Lower leg skin (tissue), 4 donors: ENCODE data around the gene WHAMM. TPM values are rescaled to one million over a fixed set of nuclear protein-coding genes. Genes with fewer than 3 reads are reported as not detected.

ENCODE experiments used
- DNase-seq, 2 donors: peaks; one replicate each; pipeline ENCODE4 v3.0.0-alpha.2; 2019; ENCODE audit warnings: low spot score in 2 of 2
- H3K4me3 ChIP-seq: fragments of 200-600 bp; sonication (generic); 2 replicates; pipeline ENCODE4 v1.5.1; 2017; ENCODE audit warnings: mild to moderate bottlenecking, low read depth; ENCODE audit not compliant: poor library complexity, severe bottlenecking
- POLR2A ChIP-seq, 2 donors: fragments of 450-650 bp; IDR thresholded peaks; one replicate each; pipeline ENCODE4 v1.6.1; 2016 to 2017; ENCODE audit warnings: antibody characterized with exemption in 2 of 2, mild to moderate bottlenecking in 1 of 2, moderate library complexity in 1 of 2
- WGBS, 2 donors: methylation state at CpG; one replicate each; pipeline ENCODE4 v1.1.5; 2018; 5-methylcytosine and 5-hydroxymethylcytosine counted together
- intact Hi-C: fragments of 100-400 bp; cut with DNase I; formaldehyde crosslinking; loops from one replicate; pipeline ENCODE4 v1.15.0; 2023; ENCODE audit warnings: low total_unique reads
- total RNA-seq, 4 donors: library from RNA; depleted of rRNA; stranded (reverse); fragments of >200 nt; gene quantifications; one replicate each; pipeline ENCODE4 v1.1.0, GENCODE V29; 2016
- TF ChIP-seq, protein P1 (sequence below), 3 donors: fragments of 450-650 bp; IDR thresholded peaks; one replicate each; pipeline ENCODE4 v1.5.1; 2016; ENCODE audit warnings: antibody characterized with exemption in 3 of 3, mild to moderate bottlenecking in 3 of 3, moderate library complexity in 2 of 3

The WHAMM gene
- total RNA-seq, 4 donors from 2014 or later = 11.0 to 20.0 (median 11.4) TPM

DNA sequence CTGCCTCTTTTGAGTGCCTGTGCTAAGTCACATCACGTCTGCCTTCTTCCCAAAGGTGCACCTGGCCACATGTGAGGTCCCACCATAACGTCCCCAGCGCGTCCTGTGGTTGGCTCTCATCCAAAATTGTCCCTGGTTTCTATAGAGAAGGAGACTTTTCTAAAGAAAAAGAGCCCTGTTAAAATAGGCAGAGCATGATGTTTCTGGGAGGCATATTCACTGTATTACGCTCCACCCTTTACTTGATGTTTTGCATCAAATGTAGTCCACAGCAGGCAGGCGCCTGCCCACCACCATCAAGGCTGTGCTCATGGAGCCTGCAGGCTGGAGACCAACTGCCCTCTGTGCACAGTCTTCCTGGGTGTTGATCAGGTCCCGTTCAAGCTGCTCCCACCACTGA lies 36.3 kb downstream of the WHAMM start:
- intact Hi-C loops = no loop called here
- WGBS, 2 donors = 70 to 73% methylated on average over 7 of the region's 7 CpGs
- no peak overlapping the region for H3K4me3 ChIP-seq
- peak; percentile 11 to 63 for DNase-seq
- TF ChIP-seq, protein P1, sequence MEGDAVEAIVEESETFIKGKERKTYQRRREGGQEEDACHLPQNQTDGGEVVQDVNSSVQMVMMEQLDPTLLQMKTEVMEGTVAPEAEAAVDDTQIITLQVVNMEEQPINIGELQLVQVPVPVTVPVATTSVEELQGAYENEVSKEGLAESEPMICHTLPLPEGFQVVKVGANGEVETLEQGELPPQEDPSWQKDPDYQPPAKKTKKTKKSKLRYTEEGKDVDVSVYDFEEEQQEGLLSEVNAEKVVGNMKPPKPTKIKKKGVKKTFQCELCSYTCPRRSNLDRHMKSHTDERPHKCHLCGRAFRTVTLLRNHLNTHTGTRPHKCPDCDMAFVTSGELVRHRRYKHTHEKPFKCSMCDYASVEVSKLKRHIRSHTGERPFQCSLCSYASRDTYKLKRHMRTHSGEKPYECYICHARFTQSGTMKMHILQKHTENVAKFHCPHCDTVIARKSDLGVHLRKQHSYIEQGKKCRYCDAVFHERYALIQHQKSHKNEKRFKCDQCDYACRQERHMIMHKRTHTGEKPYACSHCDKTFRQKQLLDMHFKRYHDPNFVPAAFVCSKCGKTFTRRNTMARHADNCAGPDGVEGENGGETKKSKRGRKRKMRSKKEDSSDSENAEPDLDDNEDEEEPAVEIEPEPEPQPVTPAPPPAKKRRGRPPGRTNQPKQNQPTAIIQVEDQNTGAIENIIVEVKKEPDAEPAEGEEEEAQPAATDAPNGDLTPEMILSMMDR (IDR thresholded peaks at IDR 0.05) = no peak
- TF ChIP-seq POLR2A (IDR thresholded peaks at IDR 0.05) = no peak

DNA sequence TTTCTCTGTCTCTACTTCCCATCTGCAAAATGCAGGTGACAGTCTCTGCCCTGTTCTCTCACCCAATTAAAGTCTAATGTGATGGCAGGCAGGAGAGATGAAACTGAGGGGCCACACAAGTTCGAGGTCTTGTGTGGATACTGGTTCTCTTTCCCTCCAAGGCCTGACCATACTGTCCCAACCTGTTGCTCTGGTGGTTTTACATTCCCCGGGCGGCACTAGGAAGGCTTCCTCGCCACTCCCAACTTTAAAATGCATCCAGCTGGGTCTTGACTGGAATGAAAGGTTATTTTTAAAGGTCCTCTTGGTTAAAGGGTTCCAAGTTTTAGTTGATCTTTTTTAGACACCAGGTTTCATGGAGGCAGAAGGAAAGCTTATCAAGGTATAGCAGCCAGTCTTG lies 37.2 kb downstream of the WHAMM start:
- TF ChIP-seq, protein P1 (IDR thresholded peaks at IDR 0.05) = no peak
- no peak for TF ChIP-seq POLR2A (IDR thresholded peaks at IDR 0.05)
- WGBS, 2 donors = 63 to 67% methylated on average over 4 of the region's 4 CpGs
- H3K4me3 ChIP-seq = no peak overlapping the region
- intact Hi-C loops = no loop called here
- DNase-seq = peak; percentile 7 to 43

DNA sequence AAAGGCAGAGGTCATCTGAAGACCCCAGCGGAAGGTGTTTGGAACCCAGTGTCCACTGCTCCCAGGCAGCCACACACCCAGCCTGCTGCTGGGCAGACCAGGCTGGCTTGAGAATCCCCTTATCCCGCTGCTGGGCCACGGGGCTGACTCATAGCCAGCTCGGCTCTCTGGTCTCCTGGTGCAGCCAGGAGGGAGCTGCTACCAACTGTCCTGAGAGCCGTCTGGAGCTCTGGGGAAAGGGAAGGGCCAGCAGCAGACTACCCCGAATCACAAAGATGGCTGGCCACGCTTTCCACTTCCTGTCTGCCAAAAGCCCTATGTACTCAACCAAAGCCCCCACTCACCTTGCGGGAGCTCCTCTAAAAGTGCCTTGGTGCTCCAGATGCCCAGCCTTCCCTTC lies 38.3 kb downstream of the WHAMM start:
- WGBS, 2 donors = 71 to 84% methylated on average over 7 to 8 of the region's 8 CpGs
- peak in 1 of 2 donors; percentile 21 for DNase-seq
- H3K4me3 ChIP-seq = no peak overlapping the region
- TF ChIP-seq, protein P1 (IDR thresholded peaks at IDR 0.05) = no peak
- no peak for TF ChIP-seq POLR2A (IDR thresholded peaks at IDR 0.05)
- intact Hi-C loops = no loop called here

DNA sequence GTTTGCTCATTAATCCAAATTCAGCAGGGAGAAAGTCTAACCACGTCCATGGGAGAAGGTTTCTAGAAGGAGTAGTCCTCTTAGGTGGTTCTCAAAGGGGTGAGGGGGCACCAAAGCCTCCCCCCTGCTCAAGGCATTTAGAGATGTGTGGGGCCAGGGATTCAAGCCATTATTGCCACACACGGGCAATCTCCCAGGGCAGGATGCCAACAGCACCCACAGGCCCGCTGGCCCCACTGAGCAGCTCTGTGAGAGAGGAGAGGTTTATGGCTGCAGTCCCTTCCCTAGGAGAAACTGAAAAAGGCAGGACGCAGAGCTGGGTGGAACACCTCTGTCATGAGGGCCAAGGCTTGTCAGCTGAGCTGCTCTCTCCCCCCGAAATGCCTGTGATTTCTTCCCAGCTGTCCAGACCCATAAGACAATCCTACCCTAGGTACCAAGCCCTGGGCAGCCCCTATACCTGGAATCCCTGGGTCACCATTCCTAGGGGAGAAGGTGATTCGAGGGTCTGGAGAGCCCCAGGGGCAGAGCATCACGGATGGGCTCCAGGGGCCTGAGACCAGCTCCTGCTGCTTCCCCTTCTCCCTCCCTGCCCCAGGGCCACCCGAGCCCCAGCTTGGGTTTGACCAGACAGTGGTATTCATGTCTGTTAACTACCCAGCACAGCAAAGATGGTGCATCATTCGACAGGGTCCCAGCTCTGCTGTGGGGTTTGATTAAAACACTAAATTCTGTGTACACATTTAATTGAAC lies 39.0 kb downstream of the WHAMM start:
- peak in 1 of 2 donors; percentile 64 for DNase-seq
- TF ChIP-seq POLR2A (IDR thresholded peaks at IDR 0.05) = no peak
- TF ChIP-seq, protein P1 (IDR thresholded peaks at IDR 0.05) = no peak
- intact Hi-C loops = no loop called here
- H3K4me3 ChIP-seq = no peak overlapping the region
- WGBS, 2 donors = 75 to 80% methylated on average over 9 of the region's 9 CpGs

DNA sequence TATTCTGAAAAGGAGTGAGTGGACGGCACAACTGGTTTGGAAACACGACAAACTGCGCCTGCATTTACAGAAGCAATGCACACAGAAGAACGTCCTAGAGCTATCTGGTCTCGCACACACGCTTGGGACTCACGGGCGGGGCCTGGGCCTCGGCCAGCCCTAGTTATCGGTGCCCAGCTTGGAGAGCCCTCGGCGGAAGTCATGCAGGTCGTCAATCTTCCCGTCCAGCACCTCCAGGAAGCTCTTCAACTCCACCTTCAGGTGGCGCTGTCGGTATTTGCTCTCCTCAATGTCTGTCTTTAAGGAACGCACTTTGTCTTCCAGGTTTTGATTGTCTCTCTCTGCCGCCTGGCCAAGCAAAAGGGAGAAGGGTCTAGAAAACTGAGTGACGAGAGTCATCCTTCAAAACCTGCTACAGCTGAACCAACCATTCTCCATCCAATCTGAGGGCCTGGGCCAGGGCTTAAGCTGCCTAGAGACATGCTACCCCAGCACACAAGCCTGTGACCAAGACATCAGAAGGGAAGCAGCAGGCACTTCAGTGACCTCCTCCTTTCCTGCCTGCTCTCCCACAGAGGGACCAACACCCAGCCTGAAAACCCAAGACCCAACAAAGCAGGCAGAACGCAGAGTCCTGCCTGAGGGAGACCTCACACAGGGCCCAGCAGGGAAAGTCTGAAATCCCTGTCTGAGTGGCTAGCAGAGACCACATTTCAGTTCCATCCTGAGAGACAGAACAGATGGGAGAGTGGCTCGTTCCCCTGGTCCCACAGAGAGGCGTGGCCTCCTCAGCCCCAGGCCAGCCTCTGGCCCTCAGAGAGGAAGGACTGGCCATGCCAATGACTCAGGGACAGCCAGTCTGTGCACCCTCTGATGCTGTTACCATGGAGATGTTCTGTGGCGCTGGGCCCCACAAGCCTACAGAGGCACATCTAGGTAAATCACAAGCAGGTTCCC lies 40.4 kb downstream of the WHAMM start:
- no peak for TF ChIP-seq POLR2A (IDR thresholded peaks at IDR 0.05)
- TF ChIP-seq, protein P1 (IDR thresholded peaks at IDR 0.05) = peak in 1 of 3 donors; percentile 0
- DNase-seq = peak; percentile 69 to 90
- WGBS, 2 donors = 16 to 26% methylated on average over 23 of the region's 23 CpGs
- intact Hi-C loops = loop anchor here (10.0 kb wide), 1 partner anchor 155 kb away; no protein-coding TSS in a partner anchor
- H3K4me3 ChIP-seq = no peak overlapping the region
